Epithelial cell of proximal tubule (primary cell): ENCODE data around the gene HEXIM1. TPM values are rescaled to one million over a fixed set of nuclear protein-coding genes. Genes with fewer than 3 reads are reported as not detected.

Experiments used
- DNase-seq: peaks from one replicate; pipeline ENCODE4 v3.0.0-alpha.2; 2011; ENCODE audit warnings: low read depth
- H3K4me3 ChIP-seq: 2 replicates; pipeline ENCODE4 v1.5.1; 2011; ENCODE audit warnings: low read depth, mild to moderate bottlenecking, low read length
- CTCF ChIP-seq: conservative IDR thresholded peaks from 2 replicates; pipeline ENCODE4 v1.5.1; 2012; ENCODE audit warnings: low read depth, mild to moderate bottlenecking, low read length
- total RNA-seq: library from RNA; depleted of rRNA; stranded (reverse); fragments of >200 nt; gene quantifications from 2 replicates; pipeline ENCODE4 v1.2.3, GENCODE V29; 2015

HEXIM1 gene
- total RNA-seq, 1 donor from 2014 or later, result 11.0 TPM

DNA sequence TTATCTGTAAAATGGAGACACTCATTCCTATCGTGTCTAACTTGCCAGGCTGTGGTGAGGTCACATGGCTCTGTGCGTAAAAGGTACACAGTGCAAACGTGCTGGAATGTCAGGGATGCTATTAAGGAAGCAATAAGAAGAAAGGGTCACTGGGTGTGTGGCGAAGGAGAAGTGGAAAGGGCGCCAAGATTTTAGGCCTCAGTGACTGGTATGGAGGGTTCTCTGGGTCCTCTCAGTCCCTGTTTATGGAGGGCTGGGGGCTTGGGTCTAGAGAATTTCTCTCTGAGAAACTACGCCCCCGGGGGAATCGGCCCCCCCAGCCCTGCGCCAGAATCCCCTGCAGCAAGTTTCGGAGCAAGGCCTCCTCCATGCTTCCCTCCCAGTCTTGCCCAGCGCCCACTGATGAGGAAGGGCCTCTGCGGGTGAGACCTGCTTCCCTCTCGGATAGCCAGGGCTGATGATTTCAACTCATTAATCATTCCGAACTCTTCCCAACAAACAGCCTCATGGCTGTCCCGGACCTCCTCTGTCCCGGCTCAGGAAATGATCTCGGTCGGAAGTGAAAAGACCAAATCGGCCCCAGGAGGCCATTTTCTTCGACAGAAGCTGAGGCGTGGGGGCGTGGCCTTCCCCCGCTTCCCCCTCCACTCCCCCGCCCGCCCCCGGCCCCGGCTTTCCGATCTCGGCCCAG, 1.2 kb upstream of the HEXIM1 start:
- no peak for DNase-seq
- TF ChIP-seq CTCF, result no peak
- H3K4me3 ChIP-seq, result peak overlapping the region; percentile 72

DNA sequence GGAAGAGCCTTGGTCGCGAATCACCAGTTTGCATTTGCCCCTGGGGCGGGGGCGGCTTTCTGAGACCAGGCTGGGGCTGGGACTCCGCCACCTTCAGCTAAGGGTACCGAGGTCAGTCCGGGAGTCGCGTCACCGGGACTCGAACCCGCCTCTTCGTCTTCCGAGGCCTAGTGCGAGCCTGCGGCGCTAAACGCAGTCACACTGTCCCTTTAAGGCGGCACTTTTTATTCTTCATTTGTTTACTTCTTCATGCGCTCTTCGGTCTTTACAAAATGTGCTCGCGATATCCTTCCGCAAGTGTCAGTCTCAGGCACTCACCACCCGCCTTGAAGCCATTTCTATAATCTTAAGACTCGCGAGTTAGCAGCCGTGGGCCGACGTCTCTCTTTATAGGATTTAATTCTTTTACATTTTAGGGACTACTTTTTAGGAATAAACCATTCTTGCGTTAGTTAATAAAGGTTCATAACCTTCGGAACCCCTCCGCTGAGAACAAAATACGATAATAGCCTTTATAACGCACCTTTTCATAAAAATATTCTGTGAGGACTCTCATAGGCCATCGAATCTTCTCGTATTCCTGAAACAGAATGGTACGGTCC, 593 bp upstream of the HEXIM1 start:
- peak; percentile 86 for DNase-seq
- no peak for TF ChIP-seq CTCF
- peak overlapping the region; percentile 72 for H3K4me3 ChIP-seq

GRCh38 chr17:45149037-45149668, 878 bp downstream of the HEXIM1 start:
- DNase-seq, result no peak
- H3K4me3 ChIP-seq, result peak overlapping the region; percentile 88
- peak; percentile 86 for TF ChIP-seq CTCF

DNA sequence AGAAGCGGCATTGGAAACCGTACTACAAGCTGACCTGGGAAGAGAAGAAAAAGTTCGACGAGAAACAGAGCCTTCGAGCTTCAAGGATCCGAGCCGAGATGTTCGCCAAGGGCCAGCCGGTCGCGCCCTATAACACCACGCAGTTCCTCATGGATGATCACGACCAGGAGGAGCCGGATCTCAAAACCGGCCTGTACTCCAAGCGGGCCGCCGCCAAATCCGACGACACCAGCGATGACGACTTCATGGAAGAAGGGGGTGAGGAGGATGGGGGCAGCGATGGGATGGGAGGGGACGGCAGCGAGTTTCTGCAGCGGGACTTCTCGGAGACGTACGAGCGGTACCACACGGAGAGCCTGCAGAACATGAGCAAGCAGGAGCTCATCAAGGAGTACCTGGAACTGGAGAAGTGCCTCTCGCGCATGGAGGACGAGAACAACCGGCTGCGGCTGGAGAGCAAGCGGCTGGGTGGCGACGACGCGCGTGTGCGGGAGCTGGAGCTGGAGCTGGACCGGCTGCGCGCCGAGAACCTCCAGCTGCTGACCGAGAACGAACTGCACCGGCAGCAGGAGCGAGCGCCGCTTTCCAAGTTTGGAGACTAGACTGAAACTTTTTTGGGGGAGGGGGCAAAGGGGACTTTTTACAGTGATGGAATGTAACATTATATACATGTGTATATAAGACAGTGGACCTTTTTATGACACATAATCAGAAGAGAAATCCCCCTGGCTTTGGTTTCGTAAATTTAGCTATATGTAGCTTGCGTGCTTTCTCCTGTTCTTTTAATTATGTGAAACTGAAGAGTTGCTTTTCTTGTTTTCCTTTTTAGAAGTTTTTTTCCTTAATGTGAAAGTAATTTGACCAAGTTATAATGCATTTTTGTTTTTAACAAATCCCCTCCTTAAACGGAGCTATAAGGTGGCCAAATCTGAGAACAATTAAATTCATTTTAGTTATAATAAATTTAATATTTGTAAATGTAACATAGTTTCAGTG, 1.7 kb downstream of the HEXIM1 start:
- peak overlapping the region; percentile 88 for H3K4me3 ChIP-seq
- no peak for TF ChIP-seq CTCF
- DNase-seq, result no peak

DNA sequence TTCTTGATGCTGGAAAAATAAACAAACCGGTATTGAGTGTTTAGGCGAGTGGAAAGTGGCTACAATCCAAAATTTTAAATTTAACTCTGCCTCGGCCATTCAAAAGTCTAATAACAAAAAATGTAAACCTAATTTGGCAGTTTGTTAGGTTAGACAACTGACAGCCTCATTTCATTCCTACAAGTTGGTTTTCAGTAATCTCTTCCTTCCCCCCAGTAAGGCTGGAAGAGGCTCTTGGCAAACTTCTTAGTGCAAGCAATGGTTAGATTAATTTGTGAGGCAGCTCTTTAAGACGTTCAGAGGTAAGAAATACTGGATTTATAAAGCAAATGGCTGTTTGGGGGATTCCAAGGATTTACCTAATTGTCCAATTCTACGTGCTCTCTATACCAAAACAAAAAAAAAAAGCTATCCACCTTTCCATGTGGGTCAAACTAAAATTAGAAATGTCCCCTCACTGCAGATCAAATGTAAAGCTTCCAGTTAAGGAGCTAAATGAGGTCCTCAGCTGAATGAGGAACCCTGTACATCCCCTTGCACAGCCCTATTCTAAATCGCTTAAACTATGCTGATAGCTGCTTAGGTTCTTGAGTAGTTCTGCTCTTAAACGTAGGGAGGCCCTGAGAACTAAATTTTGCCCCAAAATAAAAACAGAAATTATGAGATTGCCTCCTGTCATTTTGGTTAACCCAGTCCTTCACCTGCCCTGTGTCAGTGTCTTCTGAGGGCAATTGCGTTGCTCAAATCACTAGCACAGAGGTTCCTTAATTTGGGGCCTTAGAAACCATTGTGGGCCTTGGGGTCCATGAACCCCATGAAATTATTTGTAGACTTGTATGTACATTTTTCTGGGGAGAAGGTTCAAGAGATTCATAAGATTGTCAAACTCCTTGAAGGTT, 2.9 kb downstream of the HEXIM1 start:
- DNase-seq, result no peak
- no peak for TF ChIP-seq CTCF
- peak overlapping the region; percentile 88 for H3K4me3 ChIP-seq

DNA sequence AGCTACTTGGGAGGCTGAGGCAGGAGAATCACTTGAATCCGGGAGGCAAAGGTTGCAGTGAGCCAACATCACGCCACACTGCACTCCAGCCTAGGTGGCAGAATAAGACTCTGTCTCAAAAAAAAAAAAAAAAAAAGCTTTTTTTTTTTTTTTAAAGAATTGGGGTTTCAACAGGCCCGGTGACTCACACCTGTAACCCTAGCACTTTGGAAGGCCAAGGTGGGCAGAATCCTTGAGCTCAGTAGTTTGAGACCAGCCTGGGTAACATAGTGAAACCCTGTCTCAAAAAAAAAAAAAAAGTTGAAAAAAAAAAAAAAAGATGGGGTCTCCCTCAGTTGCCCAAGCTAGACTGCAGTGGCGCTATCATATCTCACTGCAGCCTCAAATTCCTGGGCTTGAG, 6.8 kb downstream of the HEXIM1 start:
- no peak overlapping the region for H3K4me3 ChIP-seq
- no peak for DNase-seq
- TF ChIP-seq CTCF, result no peak
